Activated T-helper 17 cell treated with anti-CD3 and anti-CD28 coated beads, Interleukin-2, amount 50 U/mL, for 72 hours (primary cell): ENCODE results near the gene CMSS1. TPM values are rescaled to one million over a fixed set of nuclear protein-coding genes. Genes with fewer than 3 reads are reported as not detected.

Source experiments
- ATAC-seq: fragments of 150-1000 bp; cut with Tn5 transposase; replicated peaks from 2 replicates; pipeline ENCODE4 v1.10.0; 2021; ENCODE audit warnings: mild to moderate bottlenecking, moderate library complexity
- H3K27ac Mint-ChIP-seq: one replicate; pipeline ENCODE4 v1.8.0; 2022; ENCODE audit warnings: mixed read lengths
- H3K27me3 Mint-ChIP-seq: one replicate; pipeline ENCODE4 v1.8.0; 2022; ENCODE audit warnings: mixed read lengths
- H3K36me3 Mint-ChIP-seq: one replicate; pipeline ENCODE4 v1.8.0; 2022; ENCODE audit warnings: low read depth, mild to moderate bottlenecking, mixed read lengths
- H3K4me1 Mint-ChIP-seq: one replicate; pipeline ENCODE4 v1.8.0; 2022; ENCODE audit warnings: mixed read lengths
- H3K4me3 Mint-ChIP-seq: one replicate; pipeline ENCODE4 v1.8.0; 2022; ENCODE audit warnings: mild to moderate bottlenecking, mixed read lengths
- H3K9me3 Mint-ChIP-seq: one replicate; pipeline ENCODE4 v1.8.0; 2022; ENCODE audit warnings: mixed read lengths
- total RNA-seq, 2 donors: library from RNA; stranded (reverse); gene quantifications; one replicate each; pipeline ENCODE4 v1.2.3, GENCODE V29; 2022

The CMSS1 gene
- total RNA-seq, 2 donors from 2014 or later = 29.8 to 67.4 TPM

DNA sequence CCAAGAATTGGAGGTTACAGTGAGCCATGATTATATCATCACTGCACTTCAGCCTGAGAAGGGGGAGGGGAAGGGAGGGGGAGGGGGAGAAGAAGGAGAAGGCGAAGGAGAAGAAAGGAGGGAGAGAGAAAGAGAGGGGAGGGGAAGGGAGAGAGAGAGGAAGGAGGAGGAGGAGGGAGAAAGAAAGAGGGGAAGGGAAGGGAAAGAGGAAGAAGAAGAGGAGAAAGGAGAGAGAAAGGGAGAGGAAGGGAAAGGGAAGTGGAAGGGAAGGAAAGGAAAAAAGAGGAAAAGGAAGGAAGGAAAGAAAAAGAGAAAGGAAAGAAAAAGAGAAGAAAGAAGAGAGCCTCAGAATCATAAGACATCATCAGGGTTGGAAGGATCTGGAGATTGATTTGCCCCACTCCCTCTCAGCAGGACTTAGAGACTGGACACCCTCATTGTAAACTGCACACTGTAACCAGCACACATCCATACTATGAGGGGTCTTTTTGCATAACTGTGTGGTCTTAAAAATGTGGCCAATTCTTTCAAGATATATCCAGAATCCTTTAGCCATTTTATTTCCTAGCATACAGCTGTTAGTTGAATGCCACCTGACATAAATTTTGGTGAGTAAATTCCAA is 130.9 kb downstream of the CMSS1 start:
- Mint-ChIP-seq H3K27ac (no peak overlapping the region), H3K27me3 (no peaks in the 10 kb centered on the region), H3K36me3 (no peaks in the 10 kb centered on the region), H3K9me3 (no peaks in the 10 kb centered on the region), H3K4me1 (no peaks in the 10 kb centered on the region), H3K4me3 (no peak overlapping the region)
- ATAC-seq = no peak

DNA sequence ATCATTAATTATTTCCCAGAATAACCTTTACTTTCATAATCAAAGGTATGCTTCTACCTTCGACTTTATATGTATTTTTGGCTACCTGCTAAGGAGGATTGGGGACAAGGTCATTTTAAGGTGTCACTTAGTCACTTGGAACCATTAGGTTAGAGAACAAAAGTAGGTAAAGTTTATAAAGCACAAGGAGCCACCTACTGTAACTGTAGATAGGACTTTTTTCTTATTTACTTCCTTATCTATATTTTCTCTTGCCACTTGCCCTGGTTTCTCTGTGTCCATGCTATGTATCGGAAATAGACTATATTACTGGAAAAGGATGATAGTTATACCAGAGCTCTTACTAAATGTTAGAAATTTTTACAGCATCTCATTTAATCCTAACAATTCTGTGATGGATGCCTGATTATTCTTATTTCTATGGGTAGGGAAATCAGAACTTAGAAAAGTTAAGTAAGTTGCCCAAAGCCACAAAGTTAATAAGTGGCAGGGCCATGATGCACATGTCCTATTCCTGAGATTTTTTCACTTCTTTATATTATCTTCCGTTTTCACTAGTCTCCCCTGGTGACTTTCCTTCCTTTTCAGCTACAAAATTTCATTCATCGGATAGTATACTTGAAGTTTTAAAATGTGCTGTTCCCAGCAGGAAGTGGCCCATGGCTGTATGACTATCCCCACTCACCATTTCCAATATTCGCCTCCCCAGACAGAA is 132.5 kb downstream of the CMSS1 start:
- H3K36me3 Mint-ChIP-seq = no peaks in the 10 kb centered on the region
- no peaks in the 10 kb centered on the region for H3K4me1 Mint-ChIP-seq
- H3K27ac Mint-ChIP-seq = no peak overlapping the region
- ATAC-seq = no peak
- no peak overlapping the region for H3K4me3 Mint-ChIP-seq
- no peaks in the 10 kb centered on the region for H3K27me3 Mint-ChIP-seq
- H3K9me3 Mint-ChIP-seq = no peaks in the 10 kb centered on the region

DNA sequence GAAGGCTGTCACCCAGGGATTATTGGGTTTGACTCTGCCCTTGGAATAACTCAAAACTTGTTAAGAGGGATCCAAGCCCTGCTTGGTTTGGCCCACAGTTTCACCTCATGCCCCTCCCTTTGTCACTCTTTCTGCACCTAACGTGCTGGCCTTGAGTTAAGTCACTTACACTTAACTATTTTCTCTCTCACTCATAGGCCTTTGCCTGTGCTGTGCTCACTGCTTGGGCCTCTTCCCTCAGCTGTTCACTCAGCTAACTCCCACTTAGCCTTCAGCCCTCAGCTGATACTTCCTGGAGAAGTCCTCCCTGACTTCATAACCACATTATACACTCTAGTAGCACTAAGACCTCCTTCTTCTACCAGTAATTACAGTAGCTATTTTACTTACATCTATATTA is 133.3 kb downstream of the CMSS1 start:
- Mint-ChIP-seq H3K36me3 (no peaks in the 10 kb centered on the region), H3K4me1 (no peaks in the 10 kb centered on the region), H3K9me3 (no peaks in the 10 kb centered on the region), H3K27me3 (no peaks in the 10 kb centered on the region), H3K27ac (no peak overlapping the region), H3K4me3 (no peak overlapping the region)
- ATAC-seq = no peak

DNA sequence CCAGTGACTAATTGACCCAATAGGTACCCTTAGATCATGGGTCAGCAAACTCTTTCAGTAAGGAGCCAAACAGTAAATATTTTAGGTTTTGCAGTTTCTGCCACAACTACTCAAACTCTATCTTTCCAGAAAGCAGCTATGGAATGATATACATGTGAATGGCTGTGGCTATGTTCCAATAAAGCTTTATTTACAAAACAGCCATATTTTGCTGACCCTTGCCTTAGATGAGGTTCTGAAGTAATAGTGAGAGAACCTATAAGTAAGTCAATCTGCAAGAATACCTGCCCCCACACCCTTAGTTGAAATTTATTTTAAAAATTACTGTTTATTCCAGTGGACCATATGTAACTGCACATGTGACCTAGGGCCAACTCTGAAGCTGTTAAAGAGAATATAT is 134.0 kb downstream of the CMSS1 start:
- Mint-ChIP-seq H3K4me1 (no peaks in the 10 kb centered on the region), H3K9me3 (no peaks in the 10 kb centered on the region), H3K36me3 (no peaks in the 10 kb centered on the region), H3K4me3 (no peak overlapping the region), H3K27ac (no peak overlapping the region), H3K27me3 (no peaks in the 10 kb centered on the region)
- no peak for ATAC-seq

DNA sequence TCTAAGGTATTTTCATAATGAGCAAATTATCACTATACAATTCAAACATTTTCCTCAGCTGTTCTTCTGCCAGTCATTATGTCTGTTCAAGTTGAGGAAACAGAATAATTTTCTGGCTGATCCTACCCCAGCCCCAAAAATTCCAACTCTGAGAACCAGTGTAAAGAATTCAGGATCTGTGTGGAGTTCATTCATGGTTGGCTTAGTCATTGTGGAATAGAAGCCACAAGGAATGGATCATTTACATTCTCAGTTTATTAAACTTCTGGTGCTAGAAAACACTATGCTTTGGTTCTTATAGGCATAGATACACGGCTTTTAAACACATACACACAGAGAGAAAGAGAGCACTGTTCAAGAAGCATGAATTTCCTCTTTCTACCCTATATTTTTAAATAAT is 134.6 kb downstream of the CMSS1 start:
- no peaks in the 10 kb centered on the region for H3K36me3 Mint-ChIP-seq
- no peaks in the 10 kb centered on the region for H3K27me3 Mint-ChIP-seq
- H3K4me3 Mint-ChIP-seq = no peak overlapping the region
- H3K9me3 Mint-ChIP-seq = no peaks in the 10 kb centered on the region
- ATAC-seq = no peak
- no peak overlapping the region for H3K27ac Mint-ChIP-seq
- H3K4me1 Mint-ChIP-seq = no peaks in the 10 kb centered on the region

DNA sequence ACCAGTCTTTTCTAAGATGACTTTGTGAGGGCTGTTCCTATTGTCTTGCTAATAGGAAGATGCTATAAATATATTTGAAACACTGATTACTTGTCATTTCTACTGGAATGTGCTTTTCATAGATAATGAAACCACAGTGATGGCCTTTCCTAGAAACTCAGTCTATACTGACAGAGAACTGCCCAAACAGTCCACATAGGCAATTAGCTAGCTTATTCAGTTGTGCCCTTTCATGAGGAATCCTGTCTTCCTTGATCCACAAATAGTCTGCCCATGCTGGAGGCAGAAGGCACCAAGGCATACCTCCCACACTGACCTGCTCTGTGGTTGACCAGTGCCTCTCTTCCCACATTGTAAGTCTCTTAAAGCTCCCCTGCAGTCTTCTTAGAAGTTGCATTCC is 135.9 kb downstream of the CMSS1 start:
- Mint-ChIP-seq H3K9me3 (no peaks in the 10 kb centered on the region), H3K27me3 (no peaks in the 10 kb centered on the region), H3K4me1 (no peaks in the 10 kb centered on the region)

DNA sequence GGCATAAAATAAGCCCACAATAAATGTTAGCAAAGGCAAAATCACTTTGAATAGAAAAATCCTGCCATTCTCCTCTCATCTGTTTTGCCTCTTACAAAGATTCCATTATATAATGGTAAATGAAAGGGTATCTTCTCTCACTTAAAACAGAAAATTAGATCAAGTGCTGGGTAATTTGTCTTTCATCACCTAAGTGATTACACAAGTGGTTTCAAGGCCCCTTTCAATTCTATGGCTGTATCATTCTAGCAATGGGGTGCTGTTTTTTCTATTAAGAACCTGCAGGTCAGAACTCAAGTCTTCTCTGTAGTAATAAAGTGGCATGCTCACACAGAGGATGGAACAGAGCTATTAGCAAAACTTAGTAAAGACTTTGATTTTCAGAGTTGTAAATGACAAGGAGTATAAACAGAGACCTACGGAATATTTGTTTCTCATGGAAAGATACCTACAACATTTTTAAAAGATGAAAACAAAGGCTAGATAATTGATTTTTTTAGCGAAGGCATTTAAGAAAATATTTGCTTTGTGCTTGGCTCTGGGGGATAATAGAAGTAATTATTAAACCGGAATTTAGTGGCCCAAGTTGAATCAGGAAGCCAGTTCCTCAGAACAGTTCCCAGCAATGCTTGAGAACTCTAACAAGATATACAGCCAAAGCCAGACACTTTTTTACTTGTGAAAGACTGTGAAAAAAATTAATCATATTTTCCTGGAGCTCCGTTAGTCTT is 137.4 kb downstream of the CMSS1 start:
- H3K9me3 Mint-ChIP-seq = no peaks in the 10 kb centered on the region
- H3K27ac Mint-ChIP-seq = no peak overlapping the region
- ATAC-seq = no peak
- H3K27me3 Mint-ChIP-seq = no peaks in the 10 kb centered on the region
- no peaks in the 10 kb centered on the region for H3K36me3 Mint-ChIP-seq
- H3K4me3 Mint-ChIP-seq = no peak overlapping the region
- no peaks in the 10 kb centered on the region for H3K4me1 Mint-ChIP-seq

More for the DNA sequence above, 135.9 kb downstream of the CMSS1 start:
- H3K4me3 Mint-ChIP-seq = no peak overlapping the region
- no peak overlapping the region for H3K27ac Mint-ChIP-seq
- H3K36me3 Mint-ChIP-seq = no peaks in the 10 kb centered on the region
- no peak for ATAC-seq

DNA sequence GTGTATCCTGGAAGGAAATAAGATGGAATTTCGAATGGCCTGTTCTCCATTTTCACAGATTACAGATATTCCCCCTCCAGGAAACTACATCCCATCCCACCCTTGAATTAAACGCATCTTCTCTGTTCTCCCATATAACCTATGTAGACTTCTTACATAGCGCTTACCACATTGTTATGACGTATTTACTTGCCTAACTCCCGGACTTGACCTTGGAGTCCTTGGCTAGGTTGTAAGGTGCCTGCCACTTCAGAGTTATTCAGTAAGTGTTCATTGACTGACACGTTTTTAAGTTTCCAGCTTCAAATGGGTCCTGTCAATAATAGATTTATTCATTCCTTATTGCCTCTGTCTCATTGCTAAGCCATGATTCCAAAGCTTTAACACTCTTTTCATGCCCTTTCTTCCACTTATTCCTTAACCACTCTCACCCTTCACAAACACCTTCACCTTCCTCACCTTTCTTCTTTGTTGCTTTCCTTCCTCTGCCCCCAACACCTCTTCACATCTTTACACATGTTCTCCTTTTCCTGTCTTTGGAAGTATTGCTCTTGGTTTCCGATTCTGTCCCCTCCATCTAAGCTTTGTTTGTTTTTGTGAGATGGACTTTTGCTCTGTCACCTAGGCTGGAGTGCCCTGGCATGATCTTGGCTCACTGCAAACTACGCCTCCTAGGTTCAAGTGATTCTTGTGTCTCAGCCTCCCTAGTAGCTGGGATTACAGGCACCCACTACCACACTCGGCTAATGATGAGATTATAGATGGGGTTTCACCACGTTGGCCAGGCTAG is 138.3 kb downstream of the CMSS1 start:
- H3K27me3 Mint-ChIP-seq = no peaks in the 10 kb centered on the region
- H3K4me3 Mint-ChIP-seq = no peak overlapping the region
- H3K4me1 Mint-ChIP-seq = no peaks in the 10 kb centered on the region
- no peak overlapping the region for H3K27ac Mint-ChIP-seq
- ATAC-seq = no peak
- H3K36me3 Mint-ChIP-seq = no peaks in the 10 kb centered on the region
- no peaks in the 10 kb centered on the region for H3K9me3 Mint-ChIP-seq

DNA sequence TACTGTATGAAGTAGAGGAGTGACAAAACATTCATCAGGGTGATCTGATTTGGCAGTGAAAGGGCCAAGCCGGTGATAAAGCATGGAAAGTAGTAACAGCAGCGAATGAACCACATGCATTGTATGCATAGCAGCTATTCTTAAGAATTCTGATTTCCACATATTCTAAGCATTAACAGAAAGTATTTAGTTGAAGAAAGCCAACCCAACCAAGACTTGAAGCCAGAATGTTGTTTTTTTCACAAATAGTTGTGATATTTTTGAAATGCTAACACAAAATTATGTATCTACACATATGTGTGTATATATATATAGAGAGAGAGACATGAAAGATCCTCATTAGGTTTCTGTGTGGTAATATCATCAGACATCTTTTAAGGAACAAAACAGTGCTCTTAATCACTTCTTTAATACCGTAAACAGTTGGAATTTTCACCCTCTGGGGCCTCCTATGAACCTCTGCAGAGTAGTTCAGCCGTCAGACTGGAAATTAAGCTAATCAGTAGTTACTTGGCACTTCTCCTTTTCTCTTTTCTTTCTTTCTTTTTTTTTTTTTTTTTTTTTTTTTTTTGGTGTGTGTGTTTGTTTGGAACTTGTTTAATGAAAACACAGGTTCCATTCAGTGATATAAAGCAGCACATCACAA is 139.6 kb downstream of the CMSS1 start:
- H3K4me3 Mint-ChIP-seq = no peak overlapping the region
- no peaks in the 10 kb centered on the region for H3K36me3 Mint-ChIP-seq
- no peak for ATAC-seq
- H3K27me3 Mint-ChIP-seq = no peaks in the 10 kb centered on the region
- H3K27ac Mint-ChIP-seq = no peak overlapping the region
- no peaks in the 10 kb centered on the region for H3K9me3 Mint-ChIP-seq
- H3K4me1 Mint-ChIP-seq = no peaks in the 10 kb centered on the region

DNA sequence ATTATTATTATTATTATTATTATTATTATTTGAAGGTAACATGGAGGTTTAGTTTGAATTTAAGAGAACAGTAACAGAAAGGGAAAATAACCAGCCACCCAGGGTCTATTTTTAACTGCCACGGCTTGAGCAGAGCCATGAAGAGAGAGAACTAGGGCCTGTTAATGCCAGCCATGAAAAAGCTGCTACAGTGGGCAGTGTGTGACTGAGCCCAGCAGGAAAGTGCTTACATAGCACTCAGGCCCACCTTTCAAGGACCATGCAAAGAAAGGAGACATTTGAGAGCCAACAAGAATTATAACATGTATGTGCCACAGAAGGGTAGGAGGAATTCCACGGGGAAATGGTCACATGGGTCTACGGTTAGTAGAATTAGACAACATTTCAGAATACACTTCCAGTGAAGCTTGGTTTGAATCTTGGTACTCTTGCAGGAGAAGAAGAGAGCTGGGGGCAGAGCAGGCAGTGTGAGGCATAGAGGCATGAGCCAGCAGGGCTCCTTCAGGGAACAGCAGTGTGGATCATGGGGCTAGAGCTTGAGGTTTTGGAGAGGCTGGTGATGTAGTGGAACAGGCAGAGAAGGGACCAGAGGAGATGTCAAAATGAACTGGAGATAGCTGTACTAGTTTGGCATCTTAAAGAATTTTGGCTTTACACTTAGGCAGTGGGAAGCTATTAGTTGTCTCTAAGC is 140.7 kb downstream of the CMSS1 start:
- no peak for ATAC-seq
- no peaks in the 10 kb centered on the region for H3K27me3 Mint-ChIP-seq
- no peak overlapping the region for H3K27ac Mint-ChIP-seq
- peaks cover 5% of the 10 kb centered on the region for H3K36me3 Mint-ChIP-seq
- H3K4me3 Mint-ChIP-seq = no peak overlapping the region
- no peaks in the 10 kb centered on the region for H3K9me3 Mint-ChIP-seq
- no peaks in the 10 kb centered on the region for H3K4me1 Mint-ChIP-seq

DNA sequence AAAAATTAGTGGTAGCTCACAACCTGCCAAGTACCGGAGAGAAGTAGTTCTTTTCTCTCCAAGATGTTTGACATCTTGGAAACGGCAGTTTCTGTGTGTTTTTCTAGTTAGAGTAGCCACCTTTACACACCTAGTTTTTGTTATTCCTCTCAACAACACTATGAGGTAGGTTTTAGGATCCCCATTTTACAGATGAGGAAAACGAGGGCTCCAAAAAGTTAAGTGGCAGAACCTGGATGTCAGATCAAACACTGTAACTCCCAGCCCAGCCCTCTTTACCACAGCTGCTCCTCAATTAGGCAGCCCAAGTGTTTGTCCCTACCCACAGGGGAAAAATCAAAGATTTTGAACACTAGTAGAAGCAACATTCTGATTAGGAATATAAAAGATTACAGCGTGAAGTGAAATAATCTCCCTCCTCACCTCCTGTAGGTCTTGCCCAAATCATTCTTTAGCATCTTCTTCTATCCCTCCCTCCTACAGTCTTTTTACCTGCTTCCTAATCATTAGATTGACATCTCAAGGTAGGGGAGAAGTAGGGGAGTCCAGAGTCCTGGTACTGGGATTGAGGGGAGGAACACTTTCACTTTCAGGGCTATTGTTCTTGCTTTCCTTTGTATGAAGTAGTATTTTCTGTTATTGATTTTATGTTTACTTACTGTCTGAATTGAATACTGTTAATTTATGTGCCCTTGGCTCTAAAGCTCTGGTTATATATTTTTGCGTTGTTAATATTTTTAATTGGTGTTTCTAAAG is 142.6 kb downstream of the CMSS1 start:
- ATAC-seq = no peak

DNA sequence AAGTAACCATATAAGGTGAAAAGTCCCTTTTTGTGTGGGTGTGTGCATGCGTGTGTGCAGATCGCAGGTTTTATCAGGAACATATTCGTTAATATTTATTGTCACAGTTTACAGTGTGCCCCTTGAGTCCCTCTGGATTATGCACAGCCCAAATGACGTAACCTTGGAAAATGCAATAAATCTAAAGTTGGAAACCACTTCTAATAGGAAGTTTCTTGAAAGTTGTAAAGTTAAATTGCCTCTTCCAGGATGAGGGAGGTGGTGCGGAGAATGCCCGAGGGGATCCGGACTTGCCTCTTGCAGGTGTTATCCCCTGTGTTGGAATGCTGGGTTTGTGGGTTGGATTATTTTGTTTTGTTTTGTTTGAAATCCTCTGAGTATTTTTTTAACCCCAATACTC is 143.3 kb downstream of the CMSS1 start:
- Mint-ChIP-seq H3K36me3 (peaks cover 5% of the 10 kb centered on the region), H3K27ac (no peak overlapping the region), H3K9me3 (no peaks in the 10 kb centered on the region), H3K4me1 (peaks cover 4% of the 10 kb centered on the region), H3K4me3 (no peak overlapping the region), H3K27me3 (no peaks in the 10 kb centered on the region)
- no peak for ATAC-seq

More for the DNA sequence above, 142.6 kb downstream of the CMSS1 start:
- no peak overlapping the region for H3K27ac Mint-ChIP-seq
- peaks cover 5% of the 10 kb centered on the region for H3K36me3 Mint-ChIP-seq
- H3K9me3 Mint-ChIP-seq = no peaks in the 10 kb centered on the region
- H3K27me3 Mint-ChIP-seq = no peaks in the 10 kb centered on the region
- peaks cover 4% of the 10 kb centered on the region for H3K4me1 Mint-ChIP-seq
- H3K4me3 Mint-ChIP-seq = no peak overlapping the region
